Loucy (cell line): ENCODE results near the gene CNN2.

Experiments used
- H2AFZ ChIP-seq: fragments of 200-600 bp; sonication (generic); 2 replicates; pipeline ENCODE4 v1.6.0; 2016; ENCODE audit warnings: antibody characterized with exemption, mild to moderate bottlenecking, low read length, moderate library complexity
- H3F3A ChIP-seq: fragments of 200-600 bp; 2 replicates; pipeline ENCODE4 v1.6.0; 2016; ENCODE audit warnings: antibody characterized with exemption, low read depth, mild to moderate bottlenecking
- H3K27me3 ChIP-seq: fragments of 200-600 bp; sonication (generic); 2 replicates; pipeline ENCODE4 v1.6.1; 2014; ENCODE audit warnings: low read length, mild to moderate bottlenecking; ENCODE audit not compliant: insufficient read depth, poor library complexity, severe bottlenecking
- H3K36me3 ChIP-seq: fragments of 200-600 bp; sonication (generic); 2 replicates; pipeline ENCODE4 v1.6.1; 2016; ENCODE audit warnings: low read length; ENCODE audit not compliant: insufficient read depth
- H3K4me1 ChIP-seq: fragments of 200-600 bp; sonication (generic); 2 replicates; pipeline ENCODE4 v1.5.1; 2014; ENCODE audit warnings: low read length, mild to moderate bottlenecking; ENCODE audit not compliant: insufficient read depth, poor library complexity, severe bottlenecking
- H3K4me2 ChIP-seq: fragments of 200-600 bp; sonication (generic); 2 replicates; pipeline ENCODE4 v1.6.0; 2014; ENCODE audit warnings: antibody characterized with exemption, low read length, low read depth, mild to moderate bottlenecking; ENCODE audit not compliant: poor library complexity, severe bottlenecking
- H3K4me3 ChIP-seq: fragments of 200-600 bp; sonication (generic); 2 replicates; pipeline ENCODE4 v1.5.1; 2014; ENCODE audit warnings: low read length, mild to moderate bottlenecking, mixed read lengths; ENCODE audit not compliant: poor library complexity, severe bottlenecking
- H3K79me2 ChIP-seq: fragments of 200-600 bp; sonication (generic); 2 replicates; pipeline ENCODE4 v1.6.1; 2014; ENCODE audit warnings: low read length; ENCODE audit not compliant: insufficient read depth
- H3K9ac ChIP-seq: fragments of 200-600 bp; sonication (generic); 2 replicates; pipeline ENCODE4 v1.6.0; 2014; ENCODE audit warnings: mild to moderate bottlenecking, low read depth, low read length, moderate library complexity; ENCODE audit not compliant: poor library complexity, severe bottlenecking
- H3K9me2 ChIP-seq: fragments of 200-600 bp; sonication (generic); replicated peaks from 2 replicates; pipeline ENCODE4 v1.6.1; 2016; ENCODE audit warnings: low read depth, low read length, mixed read lengths
- H3K9me3 ChIP-seq: fragments of 200-600 bp; sonication (generic); 2 replicates; pipeline ENCODE4 v1.6.1; 2014; ENCODE audit warnings: mild to moderate bottlenecking, antibody characterized with exemption, low read length, low read depth; ENCODE audit not compliant: insufficient read depth
- H4K20me1 ChIP-seq: fragments of 200-600 bp; sonication (generic); 2 replicates; pipeline ENCODE4 v1.6.0; 2014; ENCODE audit warnings: antibody characterized with exemption, low read length, mild to moderate bottlenecking; ENCODE audit not compliant: insufficient read depth, poor library complexity, severe bottlenecking
- CTCF ChIP-seq: fragments of 200-600 bp; sonication (generic); conservative IDR thresholded peaks from 2 replicates; pipeline ENCODE4 v1.5.1; 2014; ENCODE audit warnings: mild to moderate bottlenecking, antibody characterized with exemption, low read length
- EZH2phosphoT487 ChIP-seq: fragments of 200-600 bp; IDR thresholded peaks from 2 replicates; pipeline ENCODE4 v1.6.1; 2018; ENCODE audit warnings: antibody characterized with exemption, mild to moderate bottlenecking, moderate library complexity, borderline replicate concordance

The CNN2 gene

GRCh38 chr19:999379-999719 is 27.1 kb upstream of the CNN2 start:
- Histone ChIP-seq H3K79me2 (no peaks in the 10 kb centered on the region), H3K4me3 (no peak overlapping the region), H3K27me3 (no peaks in the 10 kb centered on the region), H3K4me1 (no peaks in the 10 kb centered on the region), H3K9me2 (no peaks in the 10 kb centered on the region), H4K20me1 (no peaks in the 10 kb centered on the region), H3K9ac (no peak overlapping the region), H2AFZ (no peak overlapping the region), H3K36me3 (no peaks in the 10 kb centered on the region; the same call in 1 of the 2 replicates), H3F3A (no peaks in the 10 kb centered on the region; the same call in 1 of the 2 replicates), H3K4me2 (no peak overlapping the region), H3K9me3 (no peaks in the 10 kb centered on the region)
- TF ChIP-seq CTCF, result no peak
- no peak for TF ChIP-seq EZH2phosphoT487

- Histone ChIP-seq H3K9me2 (no peaks in the 10 kb centered on the region), H3K79me2 (no peaks in the 10 kb centered on the region), H3K4me2 (peak within 1 kb of the TSS; percentile 18), H3K36me3 (no peaks in the 10 kb centered on the region), H3K27me3 (no peaks in the 10 kb centered on the region), H4K20me1 (no peaks in the 10 kb centered on the region), H3K9ac (no peak within 1 kb of the TSS), H3F3A (no peaks in the 10 kb centered on the region; the same call in 1 of the 2 replicates), H2AFZ (no peak within 1 kb of the TSS), H3K4me3 (no peak within 1 kb of the TSS), H3K9me3 (no peaks in the 10 kb centered on the region), H3K4me1 (no peaks in the 10 kb centered on the region)
- TF ChIP-seq EZH2phosphoT487 (no peak), CTCF (peak; percentile 45)
These were observed 26.3 kb upstream of the CNN2 start, which contains the start of gene GRIN3B for GRCh38 chr19:1000095-1000494. Gene GRIN3B, plus strand, starts transcription at chr19:1000419. Its CDS starts 19 bp downstream, at chr19:1000438.

- no peak overlapping the region for H3K4me3 ChIP-seq
- no peaks in the 10 kb centered on the region for H3K9me3 ChIP-seq
- H3K79me2 ChIP-seq, result no peaks in the 10 kb centered on the region
- peak overlapping the region; percentile 18 for H3K4me2 ChIP-seq
- TF ChIP-seq CTCF (no peak), EZH2phosphoT487 (no peak)
- no peak overlapping the region for H3K9ac ChIP-seq
- H3K4me1 ChIP-seq, result no peaks in the 10 kb centered on the region
- H3F3A ChIP-seq, result no peaks in the 10 kb centered on the region; the same call in 1 of the 2 replicates
- no peaks in the 10 kb centered on the region for H3K36me3 ChIP-seq
- H2AFZ ChIP-seq, result no peak overlapping the region
- H3K27me3 ChIP-seq, result no peaks in the 10 kb centered on the region
- no peaks in the 10 kb centered on the region for H4K20me1 ChIP-seq
- H3K9me2 ChIP-seq, result no peaks in the 10 kb centered on the region
These were observed 25.5 kb upstream of the CNN2 start for GRCh38 chr19:1000591-1001537.
